HG03159 (cell line): Measurements from ENCODE around the gene SREK1IP1.

Experiments used
- ATAC-seq: cut with Tn5 transposase; IDR thresholded peaks from one replicate; pipeline ENCODE4 v1.9.1; 2021; ENCODE audit warnings: mild to moderate bottlenecking, moderate library complexity; ENCODE audit not compliant: unreplicated experiment

SREK1IP1 gene

DNA sequence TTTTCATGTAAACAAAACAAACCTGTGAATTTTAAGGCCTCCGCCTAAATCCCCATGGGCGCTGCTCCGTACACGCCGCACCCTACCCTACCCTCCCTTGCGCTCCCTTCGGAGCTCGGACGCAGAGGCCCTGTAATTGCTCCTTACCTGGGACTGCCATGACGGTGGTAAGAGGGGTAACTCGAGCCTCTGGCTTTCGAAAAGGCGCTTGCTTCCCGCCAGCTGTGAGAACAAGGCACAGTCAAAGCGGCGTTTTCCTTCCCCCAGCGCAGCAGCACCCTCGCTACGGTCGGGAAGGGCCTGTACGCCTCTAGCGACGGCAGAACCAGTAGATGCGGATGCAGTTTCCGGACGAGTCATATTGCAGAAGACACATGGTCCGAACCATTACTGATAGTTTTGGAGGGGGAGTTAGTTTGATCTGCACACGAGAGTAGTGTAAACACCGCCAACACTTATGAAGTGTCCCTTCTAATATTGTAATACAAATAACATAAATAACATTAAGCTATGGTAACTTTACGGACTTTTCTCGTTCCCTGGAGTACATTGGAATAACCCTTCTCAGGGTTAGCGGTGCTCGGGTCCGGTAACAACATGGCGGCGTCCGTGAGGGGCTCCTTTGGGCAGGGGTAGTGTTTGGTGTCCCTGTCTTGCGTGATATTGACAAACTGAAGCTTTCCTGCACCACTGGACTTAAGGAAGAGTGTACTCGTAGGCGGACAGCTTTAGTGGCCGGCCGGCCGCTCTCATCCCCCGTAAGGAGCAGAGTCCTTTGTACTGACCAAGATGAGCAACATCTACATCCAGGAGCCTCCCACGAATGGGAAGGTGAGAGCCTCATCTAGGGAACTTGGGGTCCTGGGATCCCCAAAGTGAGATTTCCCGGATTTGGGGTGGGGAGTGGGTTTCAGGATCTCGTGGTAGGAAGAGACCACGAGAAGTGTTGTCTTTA is at the start of gene SREK1IP1, which contains the start of gene CWC27:
SREK1IP1 (minus strand) TSS at position 334 of the 955 bp plus-strand sequence; CDS start at position 160, 174 bp downstream.
CWC27 (plus strand) TSS at position 573 of the 955 bp plus-strand sequence; CDS start at position 790, 217 bp downstream.
- peak; percentile 97 for ATAC-seq

DNA sequence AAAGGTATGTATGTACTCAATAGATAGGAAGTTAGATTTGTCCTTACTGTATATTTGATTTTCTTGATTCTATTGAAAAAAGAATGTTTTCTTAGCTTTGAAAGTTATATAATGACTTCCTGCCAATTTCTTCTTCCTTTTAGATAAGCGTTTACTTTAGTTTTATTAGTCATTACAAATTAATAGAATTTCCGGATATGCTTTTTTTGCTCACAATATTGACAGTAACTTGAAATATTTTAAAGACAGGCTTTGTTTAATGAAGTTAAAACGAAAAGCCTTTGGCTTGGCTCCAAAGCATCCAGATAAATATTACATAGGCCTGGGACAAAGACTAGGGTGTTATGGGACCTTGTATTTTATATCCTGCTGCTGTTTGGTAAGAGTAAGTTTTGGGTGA is 49.8 kb upstream of the SREK1IP1 start:
- no peak for ATAC-seq

DNA sequence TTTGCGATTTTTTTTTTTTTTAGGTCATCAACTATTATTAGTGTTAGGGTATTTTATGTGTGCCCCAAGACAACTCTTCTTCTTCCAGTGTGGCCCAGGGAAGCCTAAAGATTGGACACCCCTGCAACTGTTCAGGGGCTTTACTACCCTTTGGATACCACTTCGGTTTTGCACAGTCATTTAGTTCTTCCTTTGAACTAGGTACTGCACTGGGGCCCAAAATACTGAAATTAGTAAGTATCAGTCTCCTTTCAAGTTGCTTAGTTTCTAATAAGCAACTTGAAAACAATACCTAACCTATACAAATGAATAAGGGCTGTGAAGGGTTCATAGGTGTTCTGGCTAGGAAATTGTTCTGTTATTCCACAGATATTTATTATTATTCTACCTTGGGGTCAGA is 45.6 kb upstream of the SREK1IP1 start:
- peak; percentile 96 for ATAC-seq

DNA sequence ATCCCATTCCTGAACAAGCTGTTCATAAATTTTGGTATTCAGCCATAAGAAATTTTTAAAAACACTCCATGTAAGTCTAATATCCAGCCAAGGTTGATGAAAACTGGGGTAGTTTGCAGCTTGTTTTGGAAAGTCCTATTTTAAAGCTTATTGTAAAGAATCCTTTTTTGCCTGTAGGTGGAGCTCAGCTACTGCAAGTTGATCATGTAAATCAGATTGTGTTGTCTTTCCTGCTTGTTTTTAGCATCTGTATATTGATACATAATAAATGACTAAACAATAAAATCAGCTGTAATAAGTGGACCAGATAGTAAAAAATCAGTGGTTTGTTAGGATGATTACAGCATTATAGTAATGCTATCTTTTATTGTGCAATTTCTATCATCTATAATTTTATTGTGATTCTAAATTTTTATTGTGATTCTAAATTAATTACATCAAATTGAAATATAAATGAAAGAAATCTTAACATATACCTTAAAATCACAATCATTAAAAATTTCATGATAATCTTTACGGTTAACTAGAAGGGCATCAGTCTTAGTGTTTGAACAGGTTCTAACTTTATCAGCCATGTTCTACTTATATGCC is 42.7 kb upstream of the SREK1IP1 start:
- no peak for ATAC-seq

DNA sequence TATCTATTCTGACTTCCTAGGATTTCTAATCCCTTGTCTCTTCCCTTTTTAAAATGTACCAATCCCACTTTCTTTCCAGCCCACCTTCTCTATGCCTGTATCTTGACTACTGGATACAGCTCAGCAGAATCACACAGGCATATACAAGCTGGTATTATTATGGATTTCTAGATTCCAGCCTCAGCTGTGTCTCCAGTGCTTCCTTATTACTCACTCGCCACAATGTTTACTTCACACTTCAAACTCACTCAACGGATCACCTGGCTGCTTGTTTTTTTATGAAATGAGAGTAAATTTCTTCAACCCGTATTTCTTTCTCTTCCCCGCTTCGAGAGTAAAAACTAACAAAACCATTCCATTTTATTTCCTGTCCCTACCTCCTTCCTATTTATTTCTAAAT is 39.0 kb upstream of the SREK1IP1 start:
- ATAC-seq = no peak

DNA sequence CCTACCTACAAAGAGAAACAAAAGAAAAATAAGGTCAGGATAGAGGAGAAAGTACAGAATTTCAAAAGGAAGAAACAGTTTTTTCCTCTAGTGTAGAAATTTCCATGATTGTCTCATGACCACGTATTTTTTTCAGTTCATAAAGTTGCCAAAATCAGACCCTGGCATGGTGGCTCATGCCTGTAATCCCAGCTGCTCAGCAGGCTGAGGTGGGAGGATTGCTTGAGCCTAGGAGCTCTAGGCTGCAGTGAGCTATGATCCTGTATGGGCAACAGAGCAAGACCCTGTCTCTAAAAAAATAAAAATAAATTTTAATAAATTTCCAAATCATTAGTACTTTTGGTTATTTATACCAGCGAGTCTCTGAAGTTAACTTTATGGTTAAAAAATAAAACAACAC is 38.0 kb upstream of the SREK1IP1 start:
- no peak for ATAC-seq

DNA sequence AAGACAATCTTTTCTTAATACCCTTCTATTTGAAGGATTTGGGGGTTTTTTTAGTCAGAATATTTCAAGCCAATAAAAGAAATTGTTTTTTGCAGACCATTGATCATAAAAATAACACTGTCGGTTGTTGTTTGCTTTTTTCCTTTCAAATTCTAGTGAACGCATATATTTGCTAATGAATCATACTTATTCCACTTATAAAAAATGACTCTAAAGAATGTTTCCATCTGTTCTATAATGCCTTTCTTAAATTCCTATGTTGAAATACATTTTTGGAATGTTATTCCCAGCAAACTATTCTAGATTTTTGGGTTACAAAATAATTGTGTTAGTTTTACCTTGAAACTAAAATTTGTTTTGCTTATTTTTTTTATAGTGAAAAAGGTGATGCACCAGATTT is 32.4 kb upstream of the SREK1IP1 start:
- no peak for ATAC-seq

DNA sequence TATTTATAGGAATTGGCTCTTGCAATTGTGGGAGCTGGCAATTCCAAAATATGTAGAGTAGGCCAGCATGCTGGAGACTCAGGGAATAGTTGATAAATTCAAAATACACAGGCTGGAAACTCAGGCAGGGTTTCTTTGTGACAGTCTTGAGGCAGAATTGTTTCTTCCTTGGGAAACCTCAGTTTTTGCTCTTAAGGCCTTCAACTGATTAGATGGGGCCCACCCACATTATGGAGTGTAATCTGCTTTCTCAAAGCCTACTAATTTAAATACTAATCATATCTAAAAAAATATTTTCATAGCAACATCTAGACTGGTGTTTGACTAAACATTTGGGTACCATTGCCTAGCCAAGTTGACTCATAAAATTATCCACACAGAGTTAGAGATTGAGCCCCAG is 27.8 kb upstream of the SREK1IP1 start:
- no peak for ATAC-seq

DNA sequence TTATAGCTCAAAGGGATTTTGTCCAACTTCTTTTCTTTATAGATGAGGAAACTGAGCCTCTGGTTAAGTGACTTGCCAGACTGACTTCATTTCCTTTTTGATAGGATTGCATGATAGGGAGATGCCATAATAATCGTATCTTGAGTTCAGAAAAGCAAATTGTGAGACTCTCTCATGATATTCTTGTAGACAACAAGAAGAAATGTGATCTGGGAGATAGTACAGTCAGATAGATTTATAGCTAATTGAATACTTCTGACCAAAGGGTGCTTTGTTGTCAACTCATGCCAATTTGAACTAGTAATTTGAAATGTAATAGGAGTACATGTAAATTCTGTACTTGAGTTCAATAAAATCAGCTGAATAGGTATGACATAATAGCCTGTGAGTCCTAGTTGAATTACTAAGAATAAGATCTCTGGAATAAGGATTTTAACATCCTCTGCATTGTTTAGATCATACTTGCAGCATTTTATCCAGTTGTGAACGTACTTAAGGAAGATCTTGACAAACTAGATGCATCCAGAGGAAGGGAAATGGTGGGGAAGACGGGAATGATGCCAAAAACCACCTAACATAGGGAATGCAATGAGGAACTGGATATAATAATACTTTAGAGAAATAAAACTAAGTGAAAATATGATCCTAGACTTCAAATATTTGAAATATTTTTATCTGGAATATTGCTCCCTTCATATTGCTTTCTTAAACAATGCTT is 25.7 kb upstream of the SREK1IP1 start:
- ATAC-seq = no peak

DNA sequence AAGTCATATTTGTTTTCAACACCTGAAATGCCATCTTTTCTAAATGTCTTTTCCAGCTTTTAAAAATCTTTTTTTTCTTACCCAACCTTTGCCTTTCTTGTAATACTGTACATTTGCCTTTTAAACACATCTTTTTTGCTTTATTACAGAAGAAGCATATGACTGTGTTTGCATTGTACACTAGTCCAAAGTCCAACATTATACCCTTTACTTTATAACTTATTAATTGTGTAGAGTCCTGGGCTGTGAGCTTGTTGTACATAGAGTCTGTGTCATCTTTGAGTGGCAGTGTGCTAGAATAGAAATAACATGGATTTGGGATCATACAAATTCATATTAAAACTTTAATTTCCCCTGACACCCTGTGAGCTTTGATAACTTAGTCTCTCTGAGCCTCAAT is 24.0 kb upstream of the SREK1IP1 start:
- no peak for ATAC-seq

DNA sequence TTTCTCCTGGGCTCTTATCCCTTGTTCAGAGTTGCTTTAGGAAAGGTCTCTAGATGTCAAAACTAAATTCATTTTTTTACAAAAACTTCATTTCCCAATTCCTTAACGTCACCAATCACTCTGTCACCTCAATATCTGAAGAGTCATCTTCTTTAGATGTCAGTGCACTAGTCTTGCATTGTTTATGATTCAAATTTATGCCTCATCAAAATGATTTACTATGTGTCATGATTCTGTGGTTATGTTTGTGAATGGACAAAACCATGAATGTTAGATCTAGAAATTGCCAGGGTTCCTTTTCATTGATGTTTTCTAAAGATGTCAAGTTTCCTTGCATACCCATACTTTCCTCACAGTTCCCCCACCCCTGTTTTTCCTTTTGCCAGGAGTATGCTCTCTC is 21.7 kb upstream of the SREK1IP1 start:
- no peak for ATAC-seq

DNA sequence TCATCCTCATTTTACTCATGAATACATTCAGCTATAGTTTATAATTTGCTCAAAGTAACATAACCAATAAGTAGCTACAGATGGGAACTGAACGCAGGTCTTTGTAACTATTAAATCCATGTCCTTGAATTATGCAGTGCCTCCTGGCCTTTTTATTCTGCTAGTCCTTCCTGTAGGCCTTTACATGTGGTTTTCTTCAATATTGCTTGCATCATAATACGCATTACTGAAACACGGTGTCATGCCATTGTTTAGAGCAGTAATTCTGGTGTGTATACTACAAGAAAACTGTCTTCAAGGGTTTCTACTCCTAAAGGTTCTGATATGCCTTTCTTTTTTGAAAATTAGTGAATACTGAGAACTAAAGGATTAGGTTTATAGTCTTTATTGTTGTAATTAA is 21.0 kb upstream of the SREK1IP1 start:
- ATAC-seq = no peak

DNA sequence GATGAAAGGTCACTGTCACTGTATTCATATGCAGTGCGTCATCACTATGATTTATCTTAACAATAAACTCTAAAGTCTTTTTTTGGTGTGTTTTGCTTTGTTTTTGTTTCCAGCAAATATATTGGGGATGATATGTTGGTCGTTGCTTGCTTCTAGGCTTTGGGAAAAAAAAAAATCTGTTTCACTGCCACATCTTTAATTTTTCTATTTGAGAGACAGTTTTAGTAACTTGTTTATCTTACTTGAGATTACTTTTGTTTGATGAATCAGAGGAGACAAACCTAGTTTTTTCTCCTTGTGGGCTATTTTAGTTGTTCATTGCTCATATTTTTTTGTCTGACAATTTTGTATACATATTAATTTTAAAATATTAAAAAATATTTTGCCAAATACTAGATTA is 19.7 kb upstream of the SREK1IP1 start:
- no peak for ATAC-seq

DNA sequence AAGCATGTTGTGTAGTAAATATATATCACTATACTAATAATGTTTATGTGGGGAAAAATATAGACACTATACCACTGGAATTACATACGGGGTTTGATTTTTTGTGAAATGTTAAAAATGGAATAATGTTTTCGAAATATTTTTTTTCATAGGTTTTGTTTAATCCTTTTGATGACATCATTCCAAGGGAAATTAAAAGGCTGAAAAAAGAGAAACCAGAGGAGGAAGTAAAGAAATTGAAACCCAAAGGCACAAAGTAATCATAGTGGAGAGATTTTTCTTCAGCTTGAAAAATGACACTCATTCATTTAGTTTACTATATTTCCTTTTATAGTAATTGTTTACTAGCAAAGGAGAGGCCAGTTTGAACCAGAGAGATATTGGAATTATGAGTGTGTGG is 17.9 kb upstream of the SREK1IP1 start:
- ATAC-seq = no peak

DNA sequence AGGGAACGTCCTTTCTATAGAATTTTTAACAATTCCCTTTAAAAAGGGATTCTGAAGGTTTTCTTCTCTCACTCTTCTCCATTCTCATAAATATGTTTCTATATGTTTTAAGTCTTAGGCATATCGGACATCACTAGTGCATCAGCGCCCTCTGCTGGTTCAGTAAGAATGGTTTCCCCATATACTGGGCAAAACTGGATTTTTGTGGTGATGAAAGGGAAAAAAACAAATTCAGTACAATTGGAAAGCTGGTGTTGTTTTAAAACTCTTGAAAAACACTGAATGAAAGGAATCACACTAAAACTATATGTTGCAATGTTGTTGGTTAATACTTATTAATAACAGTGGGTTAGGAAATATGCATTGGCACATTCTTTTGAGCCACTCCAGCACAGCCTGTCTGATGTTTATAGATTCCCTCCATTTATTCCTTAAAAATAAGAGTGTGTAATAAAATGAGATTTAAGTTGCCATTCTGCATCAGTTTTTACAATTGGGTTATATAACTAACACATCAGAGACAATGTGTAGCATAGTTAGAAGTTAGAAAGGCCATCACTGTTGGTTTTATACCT is 16.0 kb upstream of the SREK1IP1 start:
- peak; percentile 81 for ATAC-seq

DNA sequence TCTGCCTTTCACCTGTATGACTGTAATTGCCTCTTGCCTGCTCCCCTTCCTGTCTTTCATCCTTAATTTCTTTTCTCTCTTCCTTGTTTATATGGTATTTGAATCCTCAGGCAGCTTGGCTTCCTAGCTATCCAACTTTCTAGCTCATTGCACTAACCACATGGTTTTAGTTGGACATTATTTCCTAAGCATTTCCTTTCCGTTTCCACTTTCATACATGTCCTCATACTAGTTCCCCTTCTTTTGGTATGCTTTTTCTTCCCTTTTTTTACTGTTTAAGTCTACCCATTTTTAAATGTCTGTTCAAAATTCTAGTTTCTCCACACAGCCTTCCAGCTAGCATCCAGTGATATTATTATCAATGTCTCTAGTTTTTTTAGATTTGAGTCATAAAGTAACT is 6.8 kb upstream of the SREK1IP1 start:
- no peak for ATAC-seq

DNA sequence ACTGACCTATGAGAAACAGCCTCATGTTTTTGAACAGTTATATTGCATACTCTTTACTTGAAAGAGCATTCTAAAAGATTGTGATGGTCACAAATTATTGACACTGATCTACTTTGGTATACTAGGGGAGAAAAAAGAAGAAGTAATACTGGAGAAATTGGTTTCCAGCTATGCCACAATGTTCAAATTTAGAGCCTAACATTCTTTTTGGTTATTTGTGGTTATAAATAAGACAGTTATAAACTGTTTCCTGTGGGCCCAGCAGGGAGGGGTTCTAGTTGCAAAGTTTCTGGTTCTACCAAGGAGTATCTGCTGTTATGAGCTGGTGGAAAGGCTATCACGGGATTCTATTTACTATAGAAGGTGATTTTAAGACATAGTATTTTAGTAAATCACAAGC is 5.0 kb upstream of the SREK1IP1 start:
- ATAC-seq = peak; percentile 24

DNA sequence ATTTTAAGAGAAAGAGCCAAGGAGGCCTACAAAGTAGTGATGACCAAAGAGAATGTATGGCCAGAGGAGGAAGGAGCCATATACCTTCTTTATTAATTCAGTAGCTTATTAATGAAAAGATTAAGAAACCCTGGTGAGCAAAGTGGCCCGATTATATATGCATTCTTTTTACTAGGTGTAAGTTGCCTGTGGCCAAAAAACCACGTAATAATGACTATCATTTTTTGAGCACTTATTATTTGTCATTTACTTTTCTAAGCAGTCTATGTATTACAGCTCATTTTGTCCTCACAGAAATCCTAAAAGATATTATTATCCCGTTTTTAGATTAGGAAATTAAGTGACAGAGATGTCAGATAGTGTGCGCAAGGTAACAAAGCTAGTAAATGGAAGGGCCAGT is 3.2 kb upstream of the SREK1IP1 start:
- no peak for ATAC-seq

DNA sequence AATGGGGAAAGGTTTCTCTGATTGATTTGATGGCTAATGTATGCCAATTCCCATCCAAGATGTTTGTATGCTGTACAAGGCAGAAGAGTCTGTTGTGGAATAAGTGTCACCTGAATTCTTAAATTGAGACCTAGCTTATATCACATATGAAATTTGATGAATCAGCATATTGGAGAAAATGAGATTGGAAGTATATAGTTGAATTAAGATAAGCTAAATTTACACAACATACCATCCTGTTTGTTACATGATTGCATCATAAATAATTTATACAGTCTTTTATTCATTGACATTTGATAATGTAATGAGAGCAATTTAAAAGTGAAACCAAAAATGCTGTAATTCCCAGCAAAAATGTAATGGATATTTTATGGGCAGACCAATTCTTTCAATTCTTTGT is 1.4 kb upstream of the SREK1IP1 start:
- no peak for ATAC-seq

DNA sequence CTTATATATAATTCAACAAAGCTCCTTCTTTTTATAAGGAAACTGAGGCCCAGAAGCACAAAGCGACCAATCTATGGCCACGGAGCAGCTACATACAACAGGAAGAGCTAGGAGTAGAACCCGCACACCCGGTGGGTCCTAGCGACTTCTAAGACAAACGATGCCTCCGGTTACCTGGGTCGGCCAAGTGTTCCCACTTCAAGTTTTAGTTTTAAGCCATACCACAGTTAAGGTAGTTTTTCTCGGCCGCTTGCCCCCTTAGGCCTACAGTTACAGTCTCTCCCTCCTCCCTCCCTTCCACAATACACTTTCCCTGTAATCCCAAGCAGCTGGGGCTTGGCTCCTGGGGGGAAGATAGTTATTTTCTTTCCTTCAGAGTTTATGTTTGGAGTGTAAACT is 533 bp downstream of the SREK1IP1 start:
- ATAC-seq = peak; percentile 7

DNA sequence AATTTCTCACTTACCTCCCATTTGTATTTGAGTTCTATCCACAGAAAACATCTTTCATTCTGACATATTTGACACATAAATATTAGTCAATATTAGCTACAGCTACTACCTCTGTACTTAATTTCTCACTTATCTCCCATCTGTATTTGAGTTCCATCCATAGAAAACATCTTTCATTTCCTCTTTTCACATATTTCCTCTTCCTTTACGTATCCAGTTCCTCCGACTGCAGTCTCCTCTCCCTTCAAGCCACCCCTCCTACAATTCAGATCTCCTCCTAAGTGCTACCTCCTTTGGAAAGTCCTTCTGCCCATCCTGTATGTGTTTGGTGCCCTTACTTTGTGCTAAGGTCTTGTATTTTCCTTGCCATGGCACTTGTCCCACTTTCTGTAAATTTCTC is 1.6 kb downstream of the SREK1IP1 start:
- ATAC-seq = no peak
